PC-9 (cell line): ENCODE data around the gene SLC5A9.

Experiments
- CTCF ChIP-seq: fragments of 200-600 bp; sonication (generic); conservative IDR thresholded peaks from 2 replicates; pipeline ENCODE4 v1.6.1; 2017; ENCODE audit warnings: mixed run types, antibody characterized with exemption, mild to moderate bottlenecking, moderate library complexity
- EZH2 ChIP-seq: fragments of 200-600 bp; sonication (generic); IDR thresholded peaks from 2 replicates; pipeline ENCODE4 v1.8.0; 2017; ENCODE audit warnings: antibody characterized with exemption, low read depth

GRCh38 chr1:48246727-48247126, 24.2 kb downstream of the SLC5A9 start:
- TF ChIP-seq EZH2 (no peak), CTCF (no peak)
